ENCODE data around the gene ISL1. TPM values are rescaled to one million over a fixed set of nuclear protein-coding genes. Genes with fewer than 3 reads are reported as not detected.
A peak's percentile ranks its signal among the peaks of the same experiment; 100 is the strongest.

Gene ISL1
- total and polyA plus RNA-seq, 2 of the 4 experiments (the other 2 are of a cell fraction): under 0.01 TPM; not detected in 1

GRCh38 chr5:51389577-51390463, 6.6 kb downstream of the ISL1 start:
- H2AK5ac ChIP-seq (ENCODE audit: low read depth, low read length): no peak overlapping the region
- H2BK120ac ChIP-seq (ENCODE audit: low read depth, low read length): no peak overlapping the region
- peaks cover 38% of the 10 kb centered on the region for H3K27me3 ChIP-seq (ENCODE audit: control insufficient read depth, insufficient read depth, low read length)
- no peak overlapping the region for H2BK20ac ChIP-seq (ENCODE audit: low read depth, low read length)
- no peak overlapping the region for H4K8ac ChIP-seq (ENCODE audit: low read depth in 2 of 2, low read length in 2 of 2)
- H3K4me1 ChIP-seq (ENCODE audit: control insufficient read depth, insufficient read depth, low read length): no peaks in the 10 kb centered on the region
- H3K23ac ChIP-seq (ENCODE audit: low read depth, low read length): no peak overlapping the region
- no peak overlapping the region for H2AK9ac ChIP-seq (replicated peaks; ENCODE audit: low read depth, low read length, poor library complexity)
- TF ChIP-seq MAZ (IDR thresholded peaks at IDR 0.05; ENCODE audit: borderline replicate concordance, low read depth, low read length) (no peak), RFX5 (IDR thresholded peaks at IDR 0.05; ENCODE audit: low read depth, low read length) (no peak), BHLHE40 (IDR thresholded peaks at IDR 0.05; ENCODE audit: low read depth, low read length) (no peak), CEBPB (IDR thresholded peaks at IDR 0.05; ENCODE audit: low read depth, low read length) (no peak)
- ATAC-seq (ENCODE audit: low read depth): no peak; the same call in 1 of the 2 replicates
- dilution Hi-C loops (cut with HindIII; ENCODE audit: low sequenced_read_pairs, unreplicated experiment) (no loop called here), intact Hi-C loops (cut with micrococcal nuclease) (no loop called here), in situ Hi-C loops (cut with MboI; ENCODE audit: low sequenced_read_pairs) (loop anchor here (25.0 kb wide), 1 partner anchor 1272 kb away; no protein-coding TSS in a partner anchor)
- H3K56ac ChIP-seq (ENCODE audit: extremely low read depth, insufficient read depth, low read length): no peak overlapping the region
- no peak overlapping the region for H3K9ac ChIP-seq (ENCODE audit: low read depth, low read length)
- H3K14ac ChIP-seq (replicated peaks; ENCODE audit: low read depth, low read length): no peak overlapping the region
- no peaks in the 10 kb centered on the region for H3K9me3 ChIP-seq (ENCODE audit: control insufficient read depth, insufficient read depth, low read length)
- H3K79me1 ChIP-seq (ENCODE audit: low read depth in 1 of 2, low read length in 2 of 2): no peaks in the 10 kb centered on the region
- H3K4me3 ChIP-seq (ENCODE audit: insufficient read depth, low read depth, low read length): no peak overlapping the region
- H3K27ac ChIP-seq (ENCODE audit: insufficient read depth, low read length): no peak overlapping the region
- H4K5ac ChIP-seq (ENCODE audit: low read depth, low read length): no peak overlapping the region
- 0 out of 2 replicates have a peak overlapping the region, but pooled peaks have one; percentile 52 for H3K4me2 ChIP-seq (ENCODE audit: low read depth, low read length)
- DNase-seq: no peak
- no peaks in the 10 kb centered on the region for H3K36me3 ChIP-seq (ENCODE audit: control insufficient read depth, insufficient read depth, low read length)
- BruUV-seq (replicated peaks): no TSS peak
- H4K20me1 ChIP-seq (ENCODE audit: insufficient read depth, low read length): no peaks in the 10 kb centered on the region
- no peak overlapping the region for H4K91ac ChIP-seq (ENCODE audit: insufficient read depth, low read depth, low read length)
- peak overlapping the region; percentile 33 for H2AFZ ChIP-seq (replicated peaks; ENCODE audit: low read length, poor library complexity)
- no peaks in the 10 kb centered on the region for H3K9me1 ChIP-seq (ENCODE audit: insufficient read depth, low read length)
- CTCF ChIA-PET: no interaction called here
- POLR2A ChIA-PET (ENCODE audit: unreplicated experiment): no interaction called here
- H2BK5ac ChIP-seq (ENCODE audit: low read depth, low read length, poor library complexity, severe bottlenecking): no peak overlapping the region
- no peak overlapping the region for H3K18ac ChIP-seq (ENCODE audit: low read depth, low read length)
- no peak overlapping the region for H3K4ac ChIP-seq (ENCODE audit: low read depth, low read length)
- H2BK15ac ChIP-seq (ENCODE audit: low read depth, low read length): no peak overlapping the region
- whole genome bisulfite sequencing, 2 experiments (ENCODE audit: extremely low coverage in 2 of 2, insufficient read length in 1 of 2): 0% methylated on average over 11 of the region's 68 CpGs; no CpG with 5 or more reads in 1 of the 2 experiments
